Uterus (tissue), 2 donors: Measurements from ENCODE around the gene MS4A12.

Experiments used
- POLR2A ChIP-seq, 2 donors: fragments of 450-650 bp; IDR thresholded peaks; one replicate each; pipeline ENCODE4 v1.6.1; 2016; ENCODE audit warnings: antibody characterized with exemption in 2 of 2, mild to moderate bottlenecking in 1 of 2, moderate library complexity in 1 of 2
- TF ChIP-seq, protein P1 (sequence below), 4 experiments: fragments of 200-600 bp in 2 of 4; fragments of 450-650 bp in 2 of 4; sonication (generic) in 2 of 4; IDR thresholded peaks; one replicate each; pipeline ENCODE4 v1.5.1; 2016 to 2019; ENCODE audit warnings: antibody characterized with exemption in 4 of 4, mild to moderate bottlenecking in 2 of 4, moderate library complexity in 1 of 4

- TF ChIP-seq, protein P1, sequence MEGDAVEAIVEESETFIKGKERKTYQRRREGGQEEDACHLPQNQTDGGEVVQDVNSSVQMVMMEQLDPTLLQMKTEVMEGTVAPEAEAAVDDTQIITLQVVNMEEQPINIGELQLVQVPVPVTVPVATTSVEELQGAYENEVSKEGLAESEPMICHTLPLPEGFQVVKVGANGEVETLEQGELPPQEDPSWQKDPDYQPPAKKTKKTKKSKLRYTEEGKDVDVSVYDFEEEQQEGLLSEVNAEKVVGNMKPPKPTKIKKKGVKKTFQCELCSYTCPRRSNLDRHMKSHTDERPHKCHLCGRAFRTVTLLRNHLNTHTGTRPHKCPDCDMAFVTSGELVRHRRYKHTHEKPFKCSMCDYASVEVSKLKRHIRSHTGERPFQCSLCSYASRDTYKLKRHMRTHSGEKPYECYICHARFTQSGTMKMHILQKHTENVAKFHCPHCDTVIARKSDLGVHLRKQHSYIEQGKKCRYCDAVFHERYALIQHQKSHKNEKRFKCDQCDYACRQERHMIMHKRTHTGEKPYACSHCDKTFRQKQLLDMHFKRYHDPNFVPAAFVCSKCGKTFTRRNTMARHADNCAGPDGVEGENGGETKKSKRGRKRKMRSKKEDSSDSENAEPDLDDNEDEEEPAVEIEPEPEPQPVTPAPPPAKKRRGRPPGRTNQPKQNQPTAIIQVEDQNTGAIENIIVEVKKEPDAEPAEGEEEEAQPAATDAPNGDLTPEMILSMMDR (IDR thresholded peaks at IDR 0.05) = no peak
- TF ChIP-seq POLR2A (IDR thresholded peaks at IDR 0.05) = no peak
Observed at GRCh38 chr11:60513496-60514460, 21.2 kb downstream of the MS4A12 start.
